Nephron progenitor cell (in vitro differentiated cells): ENCODE measurements around the gene CHST12.

Experiments used
- DNase-seq: peaks from one replicate; pipeline ENCODE4 v3.0.0; 2021
- H3K27ac Mint-ChIP-seq: 2 replicates; pipeline ENCODE4 v1.8.0; 2021; ENCODE audit warnings: mild to moderate bottlenecking, moderate library complexity, mixed read lengths
- H3K27me3 Mint-ChIP-seq: 2 replicates; pipeline ENCODE4 v1.8.0; 2021; ENCODE audit warnings: mild to moderate bottlenecking, low read depth, mixed read lengths; ENCODE audit not compliant: poor library complexity
- H3K36me3 Mint-ChIP-seq: 2 replicates; pipeline ENCODE4 v1.8.0; 2021; ENCODE audit warnings: low read depth, mixed read lengths
- H3K4me1 Mint-ChIP-seq: 2 replicates; pipeline ENCODE4 v1.8.0; 2021; ENCODE audit warnings: mixed read lengths
- H3K4me3 Mint-ChIP-seq: 2 replicates; pipeline ENCODE4 v1.8.0; 2021; ENCODE audit warnings: mild to moderate bottlenecking, moderate library complexity, mixed read lengths
- H3K9me3 Mint-ChIP-seq: 2 replicates; pipeline ENCODE4 v1.8.0; 2021; ENCODE audit warnings: mild to moderate bottlenecking, moderate library complexity, mixed read lengths
- CTCF ChIP-seq: fragments of 200-600 bp; sonication (generic); IDR thresholded peaks from 2 replicates; pipeline ENCODE4 v1.5.0; 2021; ENCODE audit warnings: antibody characterized with exemption

The CHST12 gene

DNA sequence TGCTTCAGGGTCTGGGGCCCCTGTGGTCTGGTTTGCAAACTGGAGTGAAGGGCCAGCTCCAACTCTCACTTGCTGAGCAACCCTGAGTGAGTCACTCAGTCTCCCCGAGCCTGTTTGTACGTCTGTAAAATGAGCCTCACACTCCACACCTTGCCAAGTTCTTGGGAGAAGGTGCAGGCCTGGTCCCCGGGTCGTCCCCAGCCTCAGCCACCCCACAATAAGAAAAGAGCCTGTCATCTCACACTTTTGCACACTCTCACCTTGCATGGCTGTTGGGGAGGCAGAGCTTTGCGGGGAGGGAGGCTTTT lies 67.6 kb downstream of the CHST12 start:
- no peak overlapping the region for H3K27ac Mint-ChIP-seq
- H3K4me1 Mint-ChIP-seq = peaks cover 18% of the 10 kb centered on the region
- TF ChIP-seq CTCF = no peak
- H3K4me3 Mint-ChIP-seq = no peak overlapping the region
- no peaks in the 10 kb centered on the region for H3K36me3 Mint-ChIP-seq
- no peak for DNase-seq
- no peaks in the 10 kb centered on the region for H3K9me3 Mint-ChIP-seq
- peaks cover 11% of the 10 kb centered on the region for H3K27me3 Mint-ChIP-seq

GRCh38 chr7:2471396-2471795 lies 68.0 kb downstream of the CHST12 start:
- Mint-ChIP-seq H3K4me1 (peaks cover 18% of the 10 kb centered on the region), H3K36me3 (no peaks in the 10 kb centered on the region), H3K27ac (no peak overlapping the region), H3K27me3 (peaks cover 9% of the 10 kb centered on the region), H3K9me3 (no peaks in the 10 kb centered on the region), H3K4me3 (no peak overlapping the region)
- no peak for DNase-seq
- TF ChIP-seq CTCF = no peak

GRCh38 chr7:2472739-2473138 lies 69.3 kb downstream of the CHST12 start:
- no peak for TF ChIP-seq CTCF
- no peak overlapping the region for H3K4me3 Mint-ChIP-seq
- no peak overlapping the region for H3K27ac Mint-ChIP-seq
- H3K9me3 Mint-ChIP-seq = no peaks in the 10 kb centered on the region
- H3K4me1 Mint-ChIP-seq = peaks cover 29% of the 10 kb centered on the region
- DNase-seq = no peak
- H3K36me3 Mint-ChIP-seq = no peaks in the 10 kb centered on the region
- peaks cover 9% of the 10 kb centered on the region for H3K27me3 Mint-ChIP-seq

- Mint-ChIP-seq H3K27me3 (peaks cover 9% of the 10 kb centered on the region), H3K4me1 (peaks cover 34% of the 10 kb centered on the region), H3K9me3 (no peaks in the 10 kb centered on the region), H3K36me3 (no peaks in the 10 kb centered on the region), H3K27ac (no peak overlapping the region), H3K4me3 (no peak overlapping the region)
- TF ChIP-seq CTCF = no peak
- no peak for DNase-seq
These were observed 70.2 kb downstream of the CHST12 start for GRCh38 chr7:2473496-2474180.

DNA sequence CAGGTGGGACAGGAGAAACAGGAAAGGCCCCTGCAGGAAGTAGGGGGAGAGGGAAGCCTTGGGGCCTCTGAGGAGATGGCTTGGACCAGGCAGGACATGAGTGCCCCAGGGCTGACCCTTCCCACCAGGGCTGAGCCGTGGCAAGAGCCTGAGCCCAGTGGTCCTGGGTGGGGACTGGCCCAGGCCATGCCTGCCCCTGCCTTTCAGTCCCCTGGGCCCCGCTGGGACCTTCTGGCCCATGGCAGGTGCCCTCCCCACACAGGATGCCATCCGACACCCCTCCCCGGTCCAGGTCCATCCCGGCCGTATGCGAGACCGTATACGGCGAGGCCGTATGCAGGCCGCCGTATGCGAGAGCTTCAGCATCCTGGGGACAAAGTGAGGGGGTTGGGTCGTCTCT lies 70.8 kb downstream of the CHST12 start:
- H3K27me3 Mint-ChIP-seq = peaks cover 4% of the 10 kb centered on the region
- peaks cover 39% of the 10 kb centered on the region for H3K4me1 Mint-ChIP-seq
- no peak for DNase-seq
- H3K27ac Mint-ChIP-seq = no peak overlapping the region
- H3K4me3 Mint-ChIP-seq = no peak overlapping the region
- no peaks in the 10 kb centered on the region for H3K9me3 Mint-ChIP-seq
- no peaks in the 10 kb centered on the region for H3K36me3 Mint-ChIP-seq
- no peak for TF ChIP-seq CTCF
